ENCODE results near the gene HS6ST1. TPM values are rescaled to one million over a fixed set of nuclear protein-coding genes. Genes with fewer than 3 reads are reported as not detected.
A peak's percentile ranks its signal among the peaks of the same experiment; 100 is the strongest.

The HS6ST1 gene
- total and polyA plus RNA-seq, 2 donors (not counting 1 experiment from before 2014, with no cell fraction given): 7.8 to 22.7 TPM

DNA sequence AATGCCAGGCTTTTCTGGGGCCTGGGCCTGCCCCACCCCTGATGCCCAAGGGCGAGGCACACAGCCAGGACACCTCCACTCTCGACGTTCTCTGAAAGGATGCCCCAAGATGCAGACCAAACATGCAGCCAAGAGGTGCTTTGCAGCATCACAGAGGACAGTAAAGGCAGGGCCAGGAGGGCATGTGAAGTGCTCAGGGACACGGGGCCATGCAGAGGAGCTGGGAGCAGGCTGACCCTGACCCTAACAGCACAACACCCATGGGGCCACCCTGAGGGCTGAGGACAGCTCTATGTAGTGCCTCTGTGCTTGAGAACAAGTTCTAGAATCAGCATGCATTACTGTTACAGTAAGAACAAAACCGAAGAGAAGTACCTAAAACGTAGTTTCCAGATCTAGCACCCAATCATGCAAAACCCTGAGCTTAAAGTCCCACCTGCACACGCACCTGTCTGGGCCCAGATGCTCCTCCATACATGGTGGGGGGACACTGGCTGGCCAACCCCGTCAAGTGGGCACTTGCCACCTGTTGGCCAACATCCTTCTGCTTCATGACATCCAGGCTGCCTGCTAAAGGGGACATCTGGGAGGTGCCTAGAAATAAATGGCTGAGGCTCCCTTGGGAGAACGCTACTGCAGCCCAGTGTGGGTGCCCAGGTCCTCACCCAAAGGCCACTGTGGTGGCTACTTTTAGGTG lies 15.4 kb downstream of the HS6ST1 start:
- no peak overlapping the region for H3K9ac ChIP-seq (ENCODE audit: low read length)
- H3K4me3 ChIP-seq (ENCODE audit: control extremely low read depth in 1 of 5, extremely low read depth in 1 of 5, insufficient read depth in 1 of 5, low read depth in 2 of 5, low read length in 4 of 5): no peak overlapping the region
- TF ChIP-seq, protein P1, sequence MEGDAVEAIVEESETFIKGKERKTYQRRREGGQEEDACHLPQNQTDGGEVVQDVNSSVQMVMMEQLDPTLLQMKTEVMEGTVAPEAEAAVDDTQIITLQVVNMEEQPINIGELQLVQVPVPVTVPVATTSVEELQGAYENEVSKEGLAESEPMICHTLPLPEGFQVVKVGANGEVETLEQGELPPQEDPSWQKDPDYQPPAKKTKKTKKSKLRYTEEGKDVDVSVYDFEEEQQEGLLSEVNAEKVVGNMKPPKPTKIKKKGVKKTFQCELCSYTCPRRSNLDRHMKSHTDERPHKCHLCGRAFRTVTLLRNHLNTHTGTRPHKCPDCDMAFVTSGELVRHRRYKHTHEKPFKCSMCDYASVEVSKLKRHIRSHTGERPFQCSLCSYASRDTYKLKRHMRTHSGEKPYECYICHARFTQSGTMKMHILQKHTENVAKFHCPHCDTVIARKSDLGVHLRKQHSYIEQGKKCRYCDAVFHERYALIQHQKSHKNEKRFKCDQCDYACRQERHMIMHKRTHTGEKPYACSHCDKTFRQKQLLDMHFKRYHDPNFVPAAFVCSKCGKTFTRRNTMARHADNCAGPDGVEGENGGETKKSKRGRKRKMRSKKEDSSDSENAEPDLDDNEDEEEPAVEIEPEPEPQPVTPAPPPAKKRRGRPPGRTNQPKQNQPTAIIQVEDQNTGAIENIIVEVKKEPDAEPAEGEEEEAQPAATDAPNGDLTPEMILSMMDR (IDR thresholded peaks at IDR 0.05): no peak
- TF ChIP-seq EZH2 (IDR thresholded peaks at IDR 0.05; ENCODE audit: borderline replicate concordance, insufficient read depth, low read depth, low read length, poor library complexity, severe bottlenecking): no peak
- no peak overlapping the region for H3K27ac ChIP-seq (ENCODE audit: low read length in 2 of 2)
- peak overlapping the region; percentile 46 for H3K27ac Mint-ChIP-seq
- peaks cover 3% of the 10 kb centered on the region for H3K9me3 Mint-ChIP-seq (ENCODE audit: insufficient read depth)
- WGBS (ENCODE audit: insufficient coverage): 72% methylated on average over 8 of the region's 9 CpGs
- H3K4me2 ChIP-seq (replicated peaks; ENCODE audit: low read depth, low read length, poor library complexity, severe bottlenecking): no peak overlapping the region
- intact Hi-C loops (cut with micrococcal nuclease): no loop called here
- H2AFZ ChIP-seq (ENCODE audit: insufficient read depth, low read depth, low read length, poor library complexity, severe bottlenecking): no peak overlapping the region
- no peak overlapping the region for H3K4me3 Mint-ChIP-seq
- H3K36me3 ChIP-seq (replicated peaks in 1 of 2; ENCODE audit: control extremely low read depth in 1 of 2, control insufficient read depth in 1 of 2, extremely low read depth in 1 of 2, insufficient read depth in 2 of 2, low read length in 1 of 2): peaks cover 0 to 2% of the 10 kb centered on the region in 2 experiments
- H3K9me3 ChIP-seq (ENCODE audit: control extremely low read depth in 1 of 3, control insufficient read depth in 2 of 3, insufficient read depth in 1 of 3, low read length in 2 of 3): peaks cover 0 to 7% (median 0%) of the 10 kb centered on the region in 3 donors
- CTCF ChIA-PET: no interaction called here
- H3K79me2 ChIP-seq (ENCODE audit: control insufficient read depth, insufficient read depth, low read length): peaks cover 91% of the 10 kb centered on the region
- POLR2A ChIA-PET: no interaction called here
- H3K27me3 Mint-ChIP-seq: no peaks in the 10 kb centered on the region
- H3K4me1 Mint-ChIP-seq: peaks cover 42% of the 10 kb centered on the region
- peaks cover 100% of the 10 kb centered on the region for H4K20me1 ChIP-seq (ENCODE audit: control insufficient read depth, insufficient read depth, low read length, poor library complexity, severe bottlenecking)
- DNase-seq: no peak
- H3K27me3 ChIP-seq (replicated peaks in 1 of 4; ENCODE audit: control extremely low read depth in 1 of 4, control insufficient read depth in 3 of 4, insufficient read depth in 4 of 4, low read length in 3 of 4): no peaks in the 10 kb centered on the region
- ATAC-seq (ENCODE audit: low read depth): no peak
- H3K4me1 ChIP-seq (ENCODE audit: control insufficient read depth in 2 of 2, insufficient read depth in 2 of 2, low read length in 2 of 2): peaks cover 4 to 14% of the 10 kb centered on the region in 2 donors

DNA sequence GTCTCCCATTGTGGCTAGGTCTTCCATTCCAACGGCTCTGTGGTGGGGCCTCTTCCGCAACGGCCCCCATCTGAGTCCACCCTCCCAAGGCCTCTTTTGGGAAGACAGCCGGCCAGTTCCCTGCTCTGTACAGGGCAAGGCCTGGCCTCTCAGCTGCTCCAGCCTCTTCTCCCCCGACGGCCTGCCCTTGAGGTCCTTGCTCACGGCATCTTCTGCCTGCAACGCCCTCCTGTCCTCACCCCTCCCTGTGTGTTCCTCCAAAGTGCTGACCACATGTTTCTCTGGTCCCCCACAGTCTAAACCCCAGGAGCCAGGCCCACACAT lies 16.0 kb downstream of the HS6ST1 start:
- H3K27ac Mint-ChIP-seq: no peak overlapping the region
- H3K36me3 ChIP-seq (replicated peaks in 1 of 2; ENCODE audit: control extremely low read depth in 1 of 2, control insufficient read depth in 1 of 2, extremely low read depth in 1 of 2, insufficient read depth in 2 of 2, low read length in 1 of 2): peaks cover 0 to 4% of the 10 kb centered on the region in 2 experiments
- DNase-seq: no peak
- intact Hi-C loops (cut with micrococcal nuclease): no loop called here
- H3K27me3 ChIP-seq (replicated peaks in 1 of 4; ENCODE audit: control extremely low read depth in 1 of 4, control insufficient read depth in 3 of 4, insufficient read depth in 4 of 4, low read length in 3 of 4): no peaks in the 10 kb centered on the region
- H3K4me2 ChIP-seq (replicated peaks; ENCODE audit: low read depth, low read length, poor library complexity, severe bottlenecking): no peak overlapping the region
- CTCF ChIA-PET: no interaction called here
- H3K9me3 ChIP-seq (ENCODE audit: control extremely low read depth in 1 of 3, control insufficient read depth in 2 of 3, insufficient read depth in 1 of 3, low read length in 2 of 3): peaks cover 0 to 7% (median 0%) of the 10 kb centered on the region in 3 donors
- POLR2A ChIA-PET: no interaction called here
- H3K27ac ChIP-seq (ENCODE audit: low read length in 2 of 2): no peak overlapping the region
- WGBS (ENCODE audit: insufficient coverage): 93% methylated on average over 8 of the region's 8 CpGs
- H3K9ac ChIP-seq (ENCODE audit: low read length): no peak overlapping the region
- H3K9me3 Mint-ChIP-seq (ENCODE audit: insufficient read depth): peaks cover 4% of the 10 kb centered on the region
- no peak overlapping the region for H3K4me3 Mint-ChIP-seq
- H2AFZ ChIP-seq (ENCODE audit: insufficient read depth, low read depth, low read length, poor library complexity, severe bottlenecking): no peak overlapping the region
- TF ChIP-seq, protein P1 (IDR thresholded peaks at IDR 0.05): no peak
- TF ChIP-seq EZH2 (IDR thresholded peaks at IDR 0.05; ENCODE audit: borderline replicate concordance, insufficient read depth, low read depth, low read length, poor library complexity, severe bottlenecking): no peak
- peaks cover 86% of the 10 kb centered on the region for H3K79me2 ChIP-seq (ENCODE audit: control insufficient read depth, insufficient read depth, low read length)
- no peak overlapping the region for H3K4me3 ChIP-seq (ENCODE audit: control extremely low read depth in 1 of 5, extremely low read depth in 1 of 5, insufficient read depth in 1 of 5, low read depth in 2 of 5, low read length in 4 of 5)
- peaks cover 97% of the 10 kb centered on the region for H4K20me1 ChIP-seq (ENCODE audit: control insufficient read depth, insufficient read depth, low read length, poor library complexity, severe bottlenecking)
- no peaks in the 10 kb centered on the region for H3K27me3 Mint-ChIP-seq
- H3K4me1 Mint-ChIP-seq: peaks cover 39% of the 10 kb centered on the region
- no peak for ATAC-seq (ENCODE audit: low read depth)
- peaks cover 4 to 14% of the 10 kb centered on the region in 2 donors for H3K4me1 ChIP-seq (ENCODE audit: control insufficient read depth in 2 of 2, insufficient read depth in 2 of 2, low read length in 2 of 2)

All from B cell (primary cell).